GM23338 (cell line): ENCODE results near the gene CYYR1. TPM values are rescaled to one million over a fixed set of nuclear protein-coding genes. Genes with fewer than 3 reads are reported as not detected.
A peak's percentile ranks its signal among the peaks of the same experiment; 100 is the strongest.

Experiments
- ATAC-seq: fragments of 200-7000 bp; cut with Tn5 transposase; 3 replicates; pipeline ENCODE4 v1.9.1; 2020
- DNase-seq: peaks from one replicate; pipeline ENCODE4 v3.0.0-alpha.2; 2015; ENCODE audit warnings: low spot score
- H2AFZ ChIP-seq: fragments of 200-600 bp; sonication (generic); 2 replicates; pipeline ENCODE4 v1.8.0; 2016; ENCODE audit warnings: antibody characterized with exemption, mild to moderate bottlenecking, moderate library complexity
- H3F3A ChIP-seq: fragments of 200-600 bp; sonication (generic); replicated peaks from 2 replicates; pipeline ENCODE4 v1.8.0; 2017; ENCODE audit warnings: antibody characterized with exemption, mixed run types, low read depth
- H3K27ac ChIP-seq: fragments of 200-600 bp; sonication (generic); 2 replicates; pipeline ENCODE4 v1.6.1; 2016; ENCODE audit warnings: low read depth
- H3K27me3 ChIP-seq: fragments of 200-600 bp; sonication (generic); 2 replicates; pipeline ENCODE4 v1.8.0; 2016; ENCODE audit warnings: mild to moderate bottlenecking, mixed run types, moderate library complexity; ENCODE audit not compliant: insufficient read depth
- H3K36me3 ChIP-seq: fragments of 200-600 bp; sonication (generic); 2 replicates; pipeline ENCODE4 v1.8.0; 2016; ENCODE audit warnings: mild to moderate bottlenecking; ENCODE audit not compliant: insufficient read depth
- H3K4me1 ChIP-seq: fragments of 200-600 bp; sonication (generic); 2 replicates; pipeline ENCODE4 v1.8.0; 2016; ENCODE audit warnings: mild to moderate bottlenecking, moderate library complexity; ENCODE audit not compliant: insufficient read depth
- H3K4me2 ChIP-seq: fragments of 200-600 bp; sonication (generic); 2 replicates; pipeline ENCODE4 v1.7.1; 2017; ENCODE audit warnings: mixed run types
- H3K4me3 ChIP-seq: fragments of 200-600 bp; sonication (generic); 2 replicates; pipeline ENCODE4 v1.6.1; 2016; ENCODE audit warnings: mixed run types
- H3K79me2 ChIP-seq: fragments of 200-600 bp; sonication (generic); replicated peaks from 2 replicates; pipeline ENCODE4 v1.8.0; 2017; ENCODE audit warnings: mild to moderate bottlenecking; ENCODE audit not compliant: insufficient read depth
- H3K9me2 ChIP-seq: fragments of 200-600 bp; sonication (generic); 2 replicates; pipeline ENCODE4 v1.8.0; 2017; ENCODE audit not compliant: insufficient read depth
- H4K20me1 ChIP-seq: fragments of 200-600 bp; sonication (generic); replicated peaks from 2 replicates; pipeline ENCODE4 v1.8.0; 2017; ENCODE audit warnings: mild to moderate bottlenecking; ENCODE audit not compliant: insufficient read depth
- H3K27ac Mint-ChIP-seq: 2 replicates; pipeline ENCODE4 v1.8.0; 2020; ENCODE audit warnings: inconsistent platforms, mild to moderate bottlenecking, moderate library complexity, mixed read lengths
- H3K27me3 Mint-ChIP-seq: 3 replicates; pipeline ENCODE4 v1.8.0; 2022; ENCODE audit warnings: low read depth, mild to moderate bottlenecking, moderate library complexity, mixed read lengths, inconsistent platforms; ENCODE audit not compliant: insufficient read depth, poor library complexity
- H3K36me3 Mint-ChIP-seq: 3 replicates; pipeline ENCODE4 v1.8.0; 2021; ENCODE audit warnings: low read depth, mild to moderate bottlenecking, inconsistent platforms, moderate library complexity, mixed read lengths
- H3K4me1 Mint-ChIP-seq: 3 replicates; pipeline ENCODE4 v1.8.0; 2020; ENCODE audit warnings: mild to moderate bottlenecking, inconsistent platforms, mixed read lengths
- H3K4me3 Mint-ChIP-seq: 3 replicates; pipeline ENCODE4 v1.8.0; 2021; ENCODE audit warnings: moderate library complexity, mild to moderate bottlenecking, inconsistent platforms, mixed read lengths
- H3K9me3 Mint-ChIP-seq: 3 replicates; pipeline ENCODE4 v1.8.0; 2020; ENCODE audit warnings: moderate library complexity, mild to moderate bottlenecking, inconsistent platforms, mixed read lengths
- CREB1 ChIP-seq: fragments of 250-450 bp; sonication (Bioruptor Pico); IDR thresholded peaks from 2 replicates; pipeline ENCODE4 v1.5.0; 2020; ENCODE audit warnings: low read depth, mild to moderate bottlenecking, moderate library complexity
- CTCF ChIP-seq, 2 experiments: fragments of 200-600 bp in 1 of 2; sonication (generic) in 1 of 2; conservative IDR thresholded peaks; 2 replicates each; pipeline versions ENCODE4 v1.5.1 to v1.6.1; 2016 to 2017; ENCODE audit warnings: antibody characterized with exemption in 2 of 2, low read depth in 2 of 2, mild to moderate bottlenecking in 2 of 2, moderate library complexity in 1 of 2
- ETS1 ChIP-seq: IDR thresholded peaks from 2 replicates; pipeline ENCODE4 v1.6.1; 2016; ENCODE audit warnings: antibody characterized with exemption
- EZH2 ChIP-seq: fragments of 200-600 bp; sonication (generic); IDR thresholded peaks from one replicate; pipeline ENCODE4 v1.8.0; 2017; ENCODE audit warnings: antibody characterized with exemption, mild to moderate bottlenecking, low read depth; ENCODE audit not compliant: unreplicated experiment
- EZH2phosphoT487 ChIP-seq: fragments of 200-600 bp; sonication (generic); IDR thresholded peaks from one replicate; pipeline ENCODE4 v1.8.1; 2018; ENCODE audit warnings: antibody characterized with exemption; ENCODE audit not compliant: unreplicated experiment
- POLR2AphosphoS5 ChIP-seq: IDR thresholded peaks from 2 replicates; pipeline ENCODE4 v1.6.1; 2016; ENCODE audit warnings: antibody characterized with exemption, low read depth
- STAT1 ChIP-seq: IDR thresholded peaks from one replicate; pipeline ENCODE4 v1.6.1; 2016; ENCODE audit warnings: antibody characterized with exemption; ENCODE audit not compliant: unreplicated experiment
- ZNF114 ChIP-seq: fragments of 250-450 bp; sonication (Bioruptor Pico); IDR thresholded peaks from 2 replicates; pipeline ENCODE4 v1.5.0; 2020; ENCODE audit warnings: mild to moderate bottlenecking, moderate library complexity
- polyA plus RNA-seq: library from polyadenylated mRNA; unstranded; fragments of >200 nt; fragmentation: Nextera tagmentation; extraction: Ambion mirVana; gene quantifications from 2 replicates; pipeline ENCODE4 v1.2.1, GENCODE V29; 2016
- total RNA-seq: library from RNA; depleted of rRNA; stranded (reverse); fragments of >200 nt; shearing (Covaris generic); gene quantifications from 2 replicates; pipeline ENCODE4 v1.2.3, GENCODE V29; 2014
- TF ChIP-seq, protein P1 (sequence below): IDR thresholded peaks from one replicate; pipeline ENCODE4 v1.6.1; 2018; ENCODE audit warnings: antibody characterized with exemption; ENCODE audit not compliant: unreplicated experiment

CYYR1 gene
- total and polyA plus RNA-seq, 2 experiments from 2014 or later, result 23.8 to 25.4 TPM

- TF ChIP-seq CTCF (conservative IDR thresholded peaks at IDR 0.05; ENCODE audit: low read depth in 2 of 2) (no peak), EZH2phosphoT487 (no peak), STAT1 (no peak)
- TF ChIP-seq, protein P1, sequence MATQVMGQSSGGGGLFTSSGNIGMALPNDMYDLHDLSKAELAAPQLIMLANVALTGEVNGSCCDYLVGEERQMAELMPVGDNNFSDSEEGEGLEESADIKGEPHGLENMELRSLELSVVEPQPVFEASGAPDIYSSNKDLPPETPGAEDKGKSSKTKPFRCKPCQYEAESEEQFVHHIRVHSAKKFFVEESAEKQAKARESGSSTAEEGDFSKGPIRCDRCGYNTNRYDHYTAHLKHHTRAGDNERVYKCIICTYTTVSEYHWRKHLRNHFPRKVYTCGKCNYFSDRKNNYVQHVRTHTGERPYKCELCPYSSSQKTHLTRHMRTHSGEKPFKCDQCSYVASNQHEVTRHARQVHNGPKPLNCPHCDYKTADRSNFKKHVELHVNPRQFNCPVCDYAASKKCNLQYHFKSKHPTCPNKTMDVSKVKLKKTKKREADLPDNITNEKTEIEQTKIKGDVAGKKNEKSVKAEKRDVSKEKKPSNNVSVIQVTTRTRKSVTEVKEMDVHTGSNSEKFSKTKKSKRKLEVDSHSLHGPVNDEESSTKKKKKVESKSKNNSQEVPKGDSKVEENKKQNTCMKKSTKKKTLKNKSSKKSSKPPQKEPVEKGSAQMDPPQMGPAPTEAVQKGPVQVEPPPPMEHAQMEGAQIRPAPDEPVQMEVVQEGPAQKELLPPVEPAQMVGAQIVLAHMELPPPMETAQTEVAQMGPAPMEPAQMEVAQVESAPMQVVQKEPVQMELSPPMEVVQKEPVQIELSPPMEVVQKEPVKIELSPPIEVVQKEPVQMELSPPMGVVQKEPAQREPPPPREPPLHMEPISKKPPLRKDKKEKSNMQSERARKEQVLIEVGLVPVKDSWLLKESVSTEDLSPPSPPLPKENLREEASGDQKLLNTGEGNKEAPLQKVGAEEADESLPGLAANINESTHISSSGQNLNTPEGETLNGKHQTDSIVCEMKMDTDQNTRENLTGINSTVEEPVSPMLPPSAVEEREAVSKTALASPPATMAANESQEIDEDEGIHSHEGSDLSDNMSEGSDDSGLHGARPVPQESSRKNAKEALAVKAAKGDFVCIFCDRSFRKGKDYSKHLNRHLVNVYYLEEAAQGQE, result no peak
Measured at GRCh38 chr21:26581818-26582217, 8.7 kb upstream of the CYYR1 start (continued).

- Mint-ChIP-seq H3K4me3 (peak overlapping the region; percentile 96), H3K4me1 (peaks cover 24% of the 10 kb centered on the region), H3K27ac (peak overlapping the region; percentile 98), H3K9me3 (peaks cover 10% of the 10 kb centered on the region; the same call in 2 of the 3 replicates), H3K36me3 (peaks cover 21% of the 10 kb centered on the region; the same call in 2 of the 3 replicates), H3K27me3 (peaks cover 2% of the 10 kb centered on the region)
- ATAC-seq (no peak), DNase-seq (no peak)
- Histone ChIP-seq H3K79me2 (peaks cover 60% of the 10 kb centered on the region), H3K4me3 (peak overlapping the region; percentile 88), H4K20me1 (no peaks in the 10 kb centered on the region), H2AFZ (peak overlapping the region; percentile 63), H3K36me3 (peaks cover 6% of the 10 kb centered on the region; the same call in 1 of the 2 replicates), H3K9me2 (0 out of 2 replicates have a peak, but pooled peaks cover 9% of the 10 kb centered on the region), H3K27ac (peak overlapping the region; percentile 60; the same call in 1 of the 2 replicates), H3K27me3 (no peaks in the 10 kb centered on the region), H3K4me1 (peaks cover 16% of the 10 kb centered on the region), H3F3A (no peaks in the 10 kb centered on the region), H3K4me2 (peak overlapping the region; percentile 91)
- TF ChIP-seq POLR2AphosphoS5, result no peak
- no peak for TF ChIP-seq ZNF114 (CRISPR knock-in tag)
- no peak for TF ChIP-seq EZH2phosphoT487
- no peak for TF ChIP-seq EZH2
- TF ChIP-seq CREB1 (CRISPR knock-in tag), result no peak
- TF ChIP-seq, protein P1, result no peak
- no peak for TF ChIP-seq ETS1
Measured at GRCh38 chr21:26572076-26572701, 897 bp downstream of the CYYR1 start.
